ENCODE results near the gene PLXNA2.

The PLXNA2 gene

GRCh38 chr1:208187499-208188041 lies 56.6 kb downstream of the PLXNA2 start:
- Mint-ChIP-seq H3K4me1 (ENCODE audit: low read depth) (peaks cover 22% of the 10 kb centered on the region), H3K4me3 (no peak overlapping the region), H3K36me3 (ENCODE audit: low read depth) (no peaks in the 10 kb centered on the region), H3K27me3 (ENCODE audit: low read depth) (peaks cover 24% of the 10 kb centered on the region), H3K27ac (no peak overlapping the region), H3K9me3 (no peaks in the 10 kb centered on the region)
- no peak for DNase-seq (ENCODE audit: low spot score)

GRCh38 chr1:208185801-208186231 lies 58.4 kb downstream of the PLXNA2 start:
- Mint-ChIP-seq H3K9me3 (no peaks in the 10 kb centered on the region), H3K36me3 (ENCODE audit: low read depth) (no peaks in the 10 kb centered on the region), H3K27ac (no peak overlapping the region), H3K27me3 (ENCODE audit: low read depth) (peaks cover 23% of the 10 kb centered on the region), H3K4me1 (ENCODE audit: low read depth) (peaks cover 22% of the 10 kb centered on the region), H3K4me3 (no peak overlapping the region)
- no peak for DNase-seq (ENCODE audit: low spot score)

- H3K4me3 Mint-ChIP-seq: no peak overlapping the region
- no peaks in the 10 kb centered on the region for H3K9me3 Mint-ChIP-seq
- DNase-seq (ENCODE audit: low spot score): no peak
- no peak overlapping the region for H3K27ac Mint-ChIP-seq
- peaks cover 22% of the 10 kb centered on the region for H3K4me1 Mint-ChIP-seq (ENCODE audit: low read depth)
- no peaks in the 10 kb centered on the region for H3K36me3 Mint-ChIP-seq (ENCODE audit: low read depth)
- peaks cover 20% of the 10 kb centered on the region for H3K27me3 Mint-ChIP-seq (ENCODE audit: low read depth)
Measured at GRCh38 chr1:208184966-208185654, 59.1 kb downstream of the PLXNA2 start.

- H3K4me1 Mint-ChIP-seq (ENCODE audit: low read depth): peaks cover 17% of the 10 kb centered on the region
- peaks cover 13% of the 10 kb centered on the region for H3K27me3 Mint-ChIP-seq (ENCODE audit: low read depth)
- H3K9me3 Mint-ChIP-seq: no peaks in the 10 kb centered on the region
- no peak overlapping the region for H3K4me3 Mint-ChIP-seq
- no peak overlapping the region for H3K27ac Mint-ChIP-seq
- DNase-seq (ENCODE audit: low spot score): peak; percentile 10
- no peaks in the 10 kb centered on the region for H3K36me3 Mint-ChIP-seq (ENCODE audit: low read depth)
Measured at GRCh38 chr1:208183977-208184911, 59.9 kb downstream of the PLXNA2 start.

GRCh38 chr1:208182880-208183645 lies 61.1 kb downstream of the PLXNA2 start:
- Mint-ChIP-seq H3K36me3 (ENCODE audit: low read depth) (no peaks in the 10 kb centered on the region), H3K4me1 (ENCODE audit: low read depth) (peaks cover 10% of the 10 kb centered on the region), H3K27ac (no peak overlapping the region), H3K27me3 (ENCODE audit: low read depth) (peaks cover 11% of the 10 kb centered on the region), H3K9me3 (no peaks in the 10 kb centered on the region), H3K4me3 (no peak overlapping the region)
- no peak for DNase-seq (ENCODE audit: low spot score)

GRCh38 chr1:208181364-208181763 lies 62.8 kb downstream of the PLXNA2 start:
- peaks cover 7% of the 10 kb centered on the region for H3K27me3 Mint-ChIP-seq (ENCODE audit: low read depth)
- no peaks in the 10 kb centered on the region for H3K9me3 Mint-ChIP-seq
- H3K27ac Mint-ChIP-seq: no peak overlapping the region
- no peak overlapping the region for H3K4me3 Mint-ChIP-seq
- H3K4me1 Mint-ChIP-seq (ENCODE audit: low read depth): peaks cover 6% of the 10 kb centered on the region
- DNase-seq (ENCODE audit: low spot score): no peak
- no peaks in the 10 kb centered on the region for H3K36me3 Mint-ChIP-seq (ENCODE audit: low read depth)

GRCh38 chr1:208180421-208180820 lies 63.8 kb downstream of the PLXNA2 start:
- Mint-ChIP-seq H3K36me3 (ENCODE audit: low read depth) (no peaks in the 10 kb centered on the region), H3K4me1 (ENCODE audit: low read depth) (no peaks in the 10 kb centered on the region), H3K9me3 (no peaks in the 10 kb centered on the region), H3K27ac (no peak overlapping the region), H3K27me3 (ENCODE audit: low read depth) (peaks cover 4% of the 10 kb centered on the region), H3K4me3 (no peak overlapping the region)
- no peak for DNase-seq (ENCODE audit: low spot score)

GRCh38 chr1:208179961-208180409 lies 64.2 kb downstream of the PLXNA2 start:
- no peak overlapping the region for H3K27ac Mint-ChIP-seq
- no peak for DNase-seq (ENCODE audit: low spot score)
- no peaks in the 10 kb centered on the region for H3K36me3 Mint-ChIP-seq (ENCODE audit: low read depth)
- no peaks in the 10 kb centered on the region for H3K4me1 Mint-ChIP-seq (ENCODE audit: low read depth)
- no peak overlapping the region for H3K4me3 Mint-ChIP-seq
- no peaks in the 10 kb centered on the region for H3K9me3 Mint-ChIP-seq
- peaks cover 4% of the 10 kb centered on the region for H3K27me3 Mint-ChIP-seq (ENCODE audit: low read depth)

- H3K9me3 Mint-ChIP-seq: no peaks in the 10 kb centered on the region
- no peak overlapping the region for H3K27ac Mint-ChIP-seq
- peaks cover 4% of the 10 kb centered on the region for H3K27me3 Mint-ChIP-seq (ENCODE audit: low read depth)
- no peak overlapping the region for H3K4me3 Mint-ChIP-seq
- no peaks in the 10 kb centered on the region for H3K36me3 Mint-ChIP-seq (ENCODE audit: low read depth)
- H3K4me1 Mint-ChIP-seq (ENCODE audit: low read depth): no peaks in the 10 kb centered on the region
- no peak for DNase-seq (ENCODE audit: low spot score)
Measured at GRCh38 chr1:208179263-208179816, 64.8 kb downstream of the PLXNA2 start.

- H3K27me3 Mint-ChIP-seq (ENCODE audit: low read depth): peaks cover 4% of the 10 kb centered on the region
- no peaks in the 10 kb centered on the region for H3K9me3 Mint-ChIP-seq
- no peaks in the 10 kb centered on the region for H3K36me3 Mint-ChIP-seq (ENCODE audit: low read depth)
- H3K4me3 Mint-ChIP-seq: no peak overlapping the region
- H3K27ac Mint-ChIP-seq: no peak overlapping the region
- no peaks in the 10 kb centered on the region for H3K4me1 Mint-ChIP-seq (ENCODE audit: low read depth)
- DNase-seq (ENCODE audit: low spot score): no peak
Measured at GRCh38 chr1:208178091-208178529, 66.1 kb downstream of the PLXNA2 start.

GRCh38 chr1:208177656-208178055 lies 66.5 kb downstream of the PLXNA2 start:
- Mint-ChIP-seq H3K4me3 (no peak overlapping the region), H3K27ac (no peak overlapping the region), H3K36me3 (ENCODE audit: low read depth) (no peaks in the 10 kb centered on the region), H3K27me3 (ENCODE audit: low read depth) (peaks cover 4% of the 10 kb centered on the region), H3K4me1 (ENCODE audit: low read depth) (no peaks in the 10 kb centered on the region), H3K9me3 (no peaks in the 10 kb centered on the region)
- no peak for DNase-seq (ENCODE audit: low spot score)

- Mint-ChIP-seq H3K4me1 (ENCODE audit: low read depth) (no peaks in the 10 kb centered on the region), H3K4me3 (no peak overlapping the region), H3K9me3 (no peaks in the 10 kb centered on the region), H3K36me3 (ENCODE audit: low read depth) (no peaks in the 10 kb centered on the region), H3K27me3 (ENCODE audit: low read depth) (peaks cover 5% of the 10 kb centered on the region), H3K27ac (no peak overlapping the region)
- DNase-seq (ENCODE audit: low spot score): no peak
Measured at GRCh38 chr1:208176649-208177048, 67.5 kb downstream of the PLXNA2 start.

GRCh38 chr1:208175508-208175895 lies 68.7 kb downstream of the PLXNA2 start:
- H3K4me1 Mint-ChIP-seq (ENCODE audit: low read depth): no peaks in the 10 kb centered on the region

More at GRCh38 chr1:208175508-208175895, 68.7 kb downstream of the PLXNA2 start:
- Mint-ChIP-seq H3K27me3 (ENCODE audit: low read depth) (peaks cover 9% of the 10 kb centered on the region), H3K36me3 (ENCODE audit: low read depth) (no peaks in the 10 kb centered on the region), H3K9me3 (no peaks in the 10 kb centered on the region), H3K27ac (no peak overlapping the region), H3K4me3 (no peak overlapping the region)
- DNase-seq (ENCODE audit: low spot score): no peak
